ENCODE results near the gene SH3BGRL3.
"Not testable (repeated sequence)": the region's sequence is repeated elsewhere in the genome, so short reads cannot be mapped to it uniquely, and the experiment has no call there.

The SH3BGRL3 gene

DNA sequence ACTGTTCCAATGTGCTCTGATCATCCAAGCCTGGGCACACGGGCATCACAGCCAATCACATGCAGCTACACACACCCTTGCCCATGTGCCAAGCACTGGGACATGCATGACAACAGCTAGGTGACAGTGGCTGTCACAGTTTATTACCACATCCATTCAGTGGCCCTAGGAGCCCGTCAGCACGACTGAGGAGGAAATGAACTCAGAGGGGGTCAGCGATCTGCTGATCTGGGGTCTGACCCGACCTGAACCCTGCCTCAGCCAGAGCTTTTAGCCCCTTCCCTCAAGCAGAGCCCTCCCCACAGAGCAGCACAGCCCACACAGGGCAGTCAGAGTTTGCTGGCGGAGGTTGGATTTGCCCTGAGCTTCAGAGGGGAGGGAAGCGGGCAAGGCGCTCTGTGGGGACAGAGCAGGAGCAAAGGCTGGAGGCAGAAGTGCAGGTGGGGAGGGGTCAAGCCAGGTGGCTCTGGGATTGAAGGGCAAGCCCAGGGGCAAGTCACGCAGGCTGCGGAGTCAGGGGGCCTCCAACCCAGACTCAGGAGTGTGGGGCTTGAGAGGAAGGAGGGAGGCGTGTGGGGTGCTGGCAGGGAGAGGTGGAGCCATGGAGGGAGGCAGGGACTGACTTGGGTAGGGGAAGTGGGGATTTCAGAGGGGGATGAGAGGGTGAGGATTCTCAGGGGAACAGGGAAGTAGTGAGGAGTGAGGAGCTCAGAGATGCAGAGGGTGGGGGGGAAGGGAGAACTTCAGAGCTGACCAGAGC is 10.4 kb downstream of the SH3BGRL3 start:
- no peak for DNase-seq (ENCODE audit: extremely low read depth in 1 of 2, low read depth in 1 of 2)

- no peak for DNase-seq (ENCODE audit: extremely low read depth in 1 of 2, low read depth in 1 of 2)
These were observed 11.0 kb downstream of the SH3BGRL3 start for GRCh38 chr1:26290882-26291261.

- no peak for DNase-seq (ENCODE audit: extremely low read depth in 1 of 2, low read depth in 1 of 2)
These were observed 11.5 kb downstream of the SH3BGRL3 start for GRCh38 chr1:26291433-26291832.

- DNase-seq (ENCODE audit: extremely low read depth in 1 of 2, low read depth in 1 of 2) = no peak
These were observed 12.1 kb downstream of the SH3BGRL3 start for GRCh38 chr1:26291939-26292338.

DNA sequence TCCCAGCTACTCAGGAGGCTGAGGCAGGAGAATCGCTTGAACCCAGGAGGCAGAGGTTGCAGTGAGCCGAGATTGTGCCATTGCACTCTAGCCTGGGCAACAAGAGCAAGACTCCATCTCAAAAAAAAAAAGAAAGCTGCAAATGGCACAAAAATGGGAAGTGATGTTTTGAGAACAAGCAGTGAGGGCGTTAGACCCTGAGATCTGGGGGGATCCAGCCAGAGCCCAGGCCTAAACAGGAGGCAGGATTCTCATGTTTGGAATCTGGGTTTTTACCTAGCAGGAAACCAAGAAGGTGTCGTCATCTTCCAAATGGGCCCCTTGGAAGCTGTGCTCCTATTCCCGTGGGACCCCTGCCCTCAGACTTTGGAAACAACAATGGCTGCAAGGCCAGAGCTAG is 12.8 kb downstream of the SH3BGRL3 start:
- DNase-seq (ENCODE audit: extremely low read depth in 1 of 2, low read depth in 1 of 2) = not testable (repeated sequence)

DNA sequence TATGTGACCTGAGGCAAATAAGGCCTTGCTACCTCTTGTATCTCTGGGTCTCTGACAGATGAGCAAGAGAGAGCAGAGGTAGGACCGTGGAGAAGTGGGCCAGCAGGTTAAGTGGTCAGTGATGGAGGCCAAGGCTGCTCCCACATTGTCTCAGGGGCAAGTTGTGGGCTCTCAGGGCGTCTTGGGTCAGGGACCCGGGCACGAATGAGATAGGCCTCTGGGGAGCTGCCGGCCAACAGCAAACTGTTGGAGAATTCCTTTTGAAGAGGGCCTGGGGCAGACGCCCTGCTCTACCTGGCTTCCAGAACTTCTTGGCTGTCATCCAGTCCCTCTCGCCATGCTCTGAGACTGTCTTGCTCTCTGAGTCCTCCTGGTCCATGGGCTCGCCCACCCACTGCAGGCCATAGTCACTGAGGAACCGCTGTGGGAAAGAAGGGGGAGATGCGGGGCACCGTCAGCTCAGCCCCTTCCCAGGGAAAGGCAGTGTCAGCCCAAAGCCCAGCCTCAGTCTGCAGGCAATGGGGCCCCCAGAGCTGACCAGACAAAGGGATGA is 14.1 kb downstream of the SH3BGRL3 start:
- no peak for DNase-seq (ENCODE audit: extremely low read depth in 1 of 2, low read depth in 1 of 2)

GRCh38 chr1:26295194-26296138 is 15.6 kb downstream of the SH3BGRL3 start:
- DNase-seq (ENCODE audit: extremely low read depth in 1 of 2, low read depth in 1 of 2) = no peak

DNA sequence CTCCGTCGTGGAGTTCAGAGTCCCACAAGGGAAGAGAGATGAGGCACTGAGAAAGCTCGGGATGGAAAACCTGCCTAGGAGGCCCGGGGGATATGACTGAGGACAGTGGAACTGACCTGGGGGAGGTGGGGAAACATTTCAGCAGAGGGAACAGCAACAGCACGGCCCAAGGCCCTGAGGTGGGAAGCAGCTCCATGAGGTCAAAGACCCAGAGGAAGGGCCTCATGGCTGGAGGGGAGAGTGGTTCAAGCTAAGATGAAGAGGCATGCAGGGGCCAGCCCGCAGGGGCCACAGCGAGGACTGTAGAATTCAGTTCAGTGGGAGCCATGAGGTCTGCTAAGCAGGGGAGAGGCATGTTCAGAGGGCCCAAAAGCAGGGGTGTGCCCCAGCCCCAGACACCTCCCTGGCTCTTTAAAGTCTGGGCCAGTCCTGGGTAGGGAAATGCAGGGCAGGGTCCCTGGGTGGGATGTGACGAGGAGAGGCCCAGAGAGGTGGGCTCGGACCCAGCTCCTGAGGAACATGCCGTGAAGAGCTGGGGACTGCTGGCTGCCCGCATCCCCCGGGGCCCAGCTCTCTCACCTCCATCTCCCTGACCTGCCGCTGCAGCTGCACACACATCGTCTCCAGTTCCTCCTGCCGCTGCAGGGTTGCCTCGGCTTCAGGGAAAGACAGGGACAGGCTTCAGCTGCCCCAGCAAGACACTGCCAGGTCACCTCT is 16.6 kb downstream of the SH3BGRL3 start:
- no peak for DNase-seq (ENCODE audit: extremely low read depth in 1 of 2, low read depth in 1 of 2)

- no peak for DNase-seq (ENCODE audit: extremely low read depth in 1 of 2, low read depth in 1 of 2)
These were observed 17.3 kb downstream of the SH3BGRL3 start for GRCh38 chr1:26297057-26297790.

DNA sequence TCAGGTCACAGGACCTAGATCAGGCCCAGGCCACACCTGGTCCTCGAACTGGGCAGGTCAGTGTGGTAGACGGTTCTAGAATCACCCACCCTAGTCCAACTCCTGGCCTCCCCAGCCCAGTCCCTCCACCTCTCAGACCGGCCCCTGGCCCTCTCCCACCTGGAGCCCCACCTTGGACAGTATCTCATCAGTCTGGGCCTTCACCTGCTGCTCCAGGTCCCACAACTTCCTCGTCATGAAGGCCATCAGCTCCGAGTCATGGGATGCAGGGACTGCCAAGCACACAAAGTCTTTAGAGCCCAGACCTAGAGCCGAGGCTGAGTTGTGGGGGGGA is 17.9 kb downstream of the SH3BGRL3 start:
- no peak for DNase-seq (ENCODE audit: extremely low read depth in 1 of 2, low read depth in 1 of 2)

DNA sequence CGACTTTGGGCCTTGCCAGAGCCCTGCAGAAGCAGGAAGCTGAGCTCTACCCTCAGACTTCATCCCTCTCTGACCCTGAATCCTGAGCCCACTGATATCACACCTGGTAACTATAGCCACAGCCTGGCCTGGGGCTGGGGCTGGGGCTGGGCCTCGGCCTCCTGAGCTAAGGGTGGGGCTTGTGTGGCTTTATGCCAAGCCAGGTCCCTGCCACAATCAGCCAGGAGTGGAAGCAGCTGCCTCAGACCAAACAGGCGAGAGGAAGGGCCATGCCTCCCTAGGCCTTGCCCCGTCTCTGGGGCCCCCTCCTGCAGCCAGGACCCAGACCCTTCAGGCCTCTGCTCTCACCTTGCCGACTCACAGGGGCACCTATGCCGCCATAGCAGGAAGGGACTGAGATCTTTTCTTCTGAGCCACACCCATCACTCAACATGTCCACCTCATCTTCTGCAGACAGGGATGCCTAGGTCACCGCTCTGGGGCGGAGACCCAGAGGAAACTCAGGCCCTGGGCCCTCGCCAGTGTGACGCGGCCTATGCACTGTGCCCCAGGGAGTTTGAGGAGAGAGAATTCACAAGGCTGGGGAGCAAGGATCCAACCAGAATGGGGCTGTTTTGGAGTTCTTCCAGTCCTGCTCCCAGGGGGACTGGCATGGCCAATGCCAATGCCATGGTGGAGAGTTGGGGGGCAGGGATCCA is 20.8 kb downstream of the SH3BGRL3 start:
- DNase-seq (ENCODE audit: extremely low read depth in 1 of 2, low read depth in 1 of 2) = no peak

GRCh38 chr1:26302733-26303405 is 23.0 kb downstream of the SH3BGRL3 start:
- DNase-seq (ENCODE audit: extremely low read depth in 1 of 2, low read depth in 1 of 2) = no peak

- DNase-seq (ENCODE audit: extremely low read depth in 1 of 2, low read depth in 1 of 2) = no peak
These were observed 25.9 kb downstream of the SH3BGRL3 start for GRCh38 chr1:26305667-26306289.

DNA sequence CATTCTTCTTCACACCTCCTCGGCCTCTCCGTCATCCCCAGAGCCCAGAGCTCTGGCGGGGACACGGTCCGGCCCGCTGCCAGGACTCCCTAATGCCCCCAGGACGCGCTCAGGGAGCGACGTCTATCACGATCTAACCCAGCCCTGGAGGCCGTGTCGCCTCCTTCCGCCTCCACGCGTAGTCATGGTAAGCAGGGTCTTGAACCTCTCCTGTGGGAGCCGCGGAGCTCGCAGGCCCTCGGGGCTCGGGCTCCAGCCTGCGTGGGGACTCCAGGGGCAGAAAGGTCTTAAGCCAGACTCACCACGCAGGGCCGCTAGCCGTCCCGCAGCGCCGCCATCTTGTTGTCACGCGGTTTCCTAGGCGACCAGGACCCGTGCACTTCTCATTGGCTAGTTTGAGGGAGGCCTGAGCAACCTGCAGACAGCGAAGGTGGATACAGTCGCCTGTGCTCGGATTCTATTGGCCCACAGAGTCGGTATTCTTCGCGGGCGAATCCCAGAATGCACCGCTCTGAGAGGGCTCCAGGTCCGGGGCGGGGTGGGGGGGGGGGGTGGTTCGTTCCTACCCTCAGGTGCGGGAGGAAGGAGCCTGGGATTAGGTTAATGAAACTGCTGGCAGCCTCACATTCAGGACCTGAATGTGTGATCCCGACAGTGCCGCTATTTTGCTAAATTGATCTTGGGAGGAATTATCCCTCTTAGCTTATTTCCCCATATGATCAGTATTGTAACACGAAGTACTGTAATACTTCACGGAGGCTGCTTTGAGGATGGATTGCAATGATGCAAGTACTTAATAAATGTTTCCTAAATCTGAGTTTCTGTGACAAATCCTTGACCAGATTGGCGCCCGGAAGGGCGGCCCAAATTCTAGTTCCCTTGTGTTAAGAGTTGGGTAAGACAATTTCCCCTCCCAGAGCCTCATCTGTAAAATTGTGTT is 26.7 kb downstream of the SH3BGRL3 start, which contains the start of gene UBXN11:
Gene UBXN11 (minus strand): TSS at position 347 of the 940 bp plus-strand sequence. CDS start 3,753 bp downstream, outside the sequence.
- DNase-seq (ENCODE audit: extremely low read depth in 1 of 2, low read depth in 1 of 2) = peak; percentile 77 to 78

DNA sequence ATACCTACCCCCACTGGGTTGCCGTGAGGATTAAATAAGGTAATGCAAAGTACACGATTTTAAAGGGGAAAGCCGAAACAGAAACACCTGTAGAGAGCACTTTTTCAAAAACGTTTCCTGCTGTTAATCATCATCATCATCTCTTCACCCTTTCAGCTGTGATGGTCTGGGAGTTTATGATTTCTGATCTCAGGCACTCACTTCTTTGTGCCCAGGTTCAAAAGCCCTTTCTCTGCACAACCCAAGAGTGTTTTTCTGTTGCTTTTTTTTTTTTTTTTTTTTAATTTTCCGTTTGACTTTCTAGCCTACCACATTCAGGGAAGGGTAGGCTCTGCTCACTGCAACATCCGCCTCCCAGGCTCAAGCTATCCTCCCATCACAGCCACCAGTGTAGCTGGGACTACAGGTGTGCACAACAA is 27.5 kb downstream of the SH3BGRL3 start:
- no peak for DNase-seq (ENCODE audit: extremely low read depth in 1 of 2, low read depth in 1 of 2)

DNA sequence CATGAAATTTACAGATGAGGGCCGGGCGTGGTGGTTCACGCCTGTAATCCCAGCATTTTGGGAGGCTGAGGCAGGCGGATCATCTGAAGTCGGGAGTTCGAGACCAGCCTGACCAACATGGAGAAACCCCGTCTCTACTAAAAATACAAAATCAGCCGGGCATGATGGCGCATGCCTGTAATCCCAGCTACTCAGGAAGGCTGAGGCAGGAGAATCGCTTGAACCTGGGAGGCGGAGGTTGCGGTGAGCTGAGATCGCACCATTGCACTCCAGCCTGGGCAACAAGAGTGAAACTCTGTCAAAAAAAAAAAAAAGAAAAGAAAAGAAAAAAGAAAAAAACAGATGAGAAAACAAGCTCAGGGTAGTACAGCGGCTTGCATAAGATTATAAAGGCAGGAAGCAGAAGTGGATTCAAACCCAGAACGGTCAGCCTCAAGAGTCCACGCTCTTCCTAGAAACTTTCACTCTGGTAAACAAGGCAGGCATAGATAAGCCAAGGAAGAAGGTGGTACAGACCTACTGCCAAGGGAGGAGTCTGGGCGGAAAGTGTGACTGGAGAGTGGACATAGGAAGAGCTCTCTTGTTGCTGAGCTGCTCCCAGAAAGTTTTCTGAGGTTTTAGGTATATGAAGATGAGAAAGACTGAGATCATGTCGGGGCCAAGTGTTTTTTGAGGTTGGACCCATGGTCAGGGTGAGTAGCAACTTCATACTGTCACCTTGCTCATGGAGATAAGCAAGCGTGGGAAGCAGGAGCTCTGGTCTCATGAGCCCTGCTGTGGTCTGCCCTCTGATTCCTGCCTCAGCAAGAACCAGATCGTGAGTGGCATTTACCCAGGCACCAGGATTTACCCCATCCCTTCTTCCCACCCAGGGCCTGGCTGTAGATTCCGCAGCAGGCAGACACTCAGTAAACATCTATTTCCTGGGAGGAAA is 28.3 kb downstream of the SH3BGRL3 start:
- not testable (repeated sequence) for DNase-seq (ENCODE audit: extremely low read depth in 1 of 2, low read depth in 1 of 2)

Data from activated CD8-positive, alpha-beta memory T cell treated with anti-CD3 and anti-CD28 coated beads for 1 hour (primary cell).